ENCODE results near the gene GID8. TPM values are rescaled to one million over a fixed set of nuclear protein-coding genes. Genes with fewer than 3 reads are reported as not detected.

The GID8 gene
- total and polyA plus RNA-seq, 2 of the 13 experiments (the other 11 are each of a cell fraction or from before 2014, with no cell fraction given) = 39.6 to 59.8 TPM

GRCh38 chr20:62937268-62938104 lies 461 bp upstream of the GID8 start (continued):
- no peak for TF ChIP-seq REXO4 (CRISPR knock-in tag; IDR thresholded peaks at IDR 0.05; ENCODE audit: borderline replicate concordance)
- TF ChIP-seq CC2D1A (CRISPR knock-in tag; IDR thresholded peaks at IDR 0.05) = no peak; the same call in none of the 2 replicates
- peak; percentile 99 for TF ChIP-seq ELF1 (CRISPR knock-in tag; IDR thresholded peaks at IDR 0.05)
- TF ChIP-seq SP140L (CRISPR knock-in tag; IDR thresholded peaks at IDR 0.05; ENCODE audit: borderline replicate concordance) = peak; percentile 91; the same call in 1 of the 2 replicates
- peak; percentile 93 for TF ChIP-seq KLF12 (CRISPR knock-in tag; IDR thresholded peaks at IDR 0.05; ENCODE audit: borderline replicate concordance)
- no peak for TF ChIP-seq KIAA2018 (CRISPR knock-in tag; IDR thresholded peaks at IDR 0.05; ENCODE audit: borderline replicate concordance)
- TF ChIP-seq ZNF232 (CRISPR knock-in tag; IDR thresholded peaks at IDR 0.05; ENCODE audit: borderline replicate concordance) = peak; percentile 93
- peak; percentile 16; the same call in 1 of the 2 replicates for TF ChIP-seq STAG1 (CRISPR knock-in tag; IDR thresholded peaks at IDR 0.05)
- peak; percentile 41; the same call in 1 of the 2 replicates for TF ChIP-seq ZNF652 (CRISPR knock-in tag; IDR thresholded peaks at IDR 0.05; ENCODE audit: borderline replicate concordance, low read depth)
- TF ChIP-seq ZNF12 (CRISPR knock-in tag; IDR thresholded peaks at IDR 0.05) = peak; percentile 73; the same call in 1 of the 2 replicates
- no peak for TF ChIP-seq ZNF326 (CRISPR knock-in tag; IDR thresholded peaks at IDR 0.05; ENCODE audit: borderline replicate concordance)
- TF ChIP-seq PITX1 (CRISPR knock-in tag; IDR thresholded peaks at IDR 0.05) = peak; percentile 81
- TF ChIP-seq ZNF18 (CRISPR knock-in tag; IDR thresholded peaks at IDR 0.05; ENCODE audit: insufficient replicate concordance) = peak; percentile 93
- peak; percentile 82 for TF ChIP-seq TARDBP (CRISPR knock-in tag; IDR thresholded peaks at IDR 0.05)
- TF ChIP-seq SMAD1 (CRISPR knock-in tag; IDR thresholded peaks at IDR 0.05; ENCODE audit: borderline replicate concordance, low read depth) = 0 out of 2 replicates have a peak, but pooled peaks have one; percentile 19
- TF ChIP-seq CAMTA2 (CRISPR knock-in tag; IDR thresholded peaks at IDR 0.05; ENCODE audit: borderline replicate concordance) = peak; percentile 75
- TF ChIP-seq ZNF331 (CRISPR knock-in tag; IDR thresholded peaks at IDR 0.05) = peak; percentile 93
- TF ChIP-seq NR2F6 (IDR thresholded peaks at IDR 0.05) = no peak
- peak; percentile 79 for TF ChIP-seq NR2F6 (CRISPR knock-in tag; IDR thresholded peaks at IDR 0.05)
- no peak for TF ChIP-seq TRIM24 (CRISPR knock-in tag; IDR thresholded peaks at IDR 0.05)
- TF ChIP-seq NFE2 (CRISPR knock-in tag; IDR thresholded peaks at IDR 0.05) = no peak
- TF ChIP-seq NFATC3 (CRISPR knock-in tag; IDR thresholded peaks at IDR 0.05) = peak; percentile 25; the same call in 1 of the 2 replicates
